CD4-positive, CD25-positive, alpha-beta regulatory T cell (primary cell): Measurements from ENCODE around the gene POFUT1. TPM values are rescaled to one million over a fixed set of nuclear protein-coding genes. Genes with fewer than 3 reads are reported as not detected.
"Not testable (repeated sequence)": the region's sequence is repeated elsewhere in the genome, so short reads cannot be mapped to it uniquely, and the experiment has no call there.

ENCODE experiments used
- ATAC-seq, 2 donors: fragments of 150-1000 bp; cut with Tn5 transposase; one replicate each; pipeline ENCODE4 v1.10.0; 2021; ENCODE audit warnings: low read depth in 2 of 2, moderate number of reproducible peaks in 2 of 2, moderate library complexity in 1 of 2
- DNase-seq, 3 donors: peaks; one replicate each; pipeline versions ENCODE4 v3.0.0 to v3.0.0-alpha.2; 2012 to 2022; ENCODE audit warnings: mixed read lengths in 1 of 3
- H3K27ac ChIP-seq: one replicate; pipeline ENCODE4 v1.7.0; 2013; ENCODE audit warnings: mild to moderate bottlenecking, low read length; ENCODE audit not compliant: insufficient read depth, poor library complexity, severe bottlenecking
- H3K27me3 ChIP-seq: one replicate; pipeline ENCODE4 v1.7.0; 2013; ENCODE audit warnings: low read length; ENCODE audit not compliant: control insufficient read depth, insufficient read depth
- H3K36me3 ChIP-seq: one replicate; pipeline ENCODE4 v1.7.0; 2013; ENCODE audit warnings: mild to moderate bottlenecking, low read length, moderate library complexity; ENCODE audit not compliant: control insufficient read depth, insufficient read depth
- H3K4me1 ChIP-seq: 2 replicates; pipeline ENCODE4 v1.7.0; 2013; ENCODE audit warnings: mild to moderate bottlenecking, low read length; ENCODE audit not compliant: insufficient read depth, control insufficient read depth, poor library complexity, severe bottlenecking
- H3K4me3 ChIP-seq: one replicate; pipeline ENCODE4 v1.7.0; 2013; ENCODE audit warnings: low read depth, mild to moderate bottlenecking, low read length, moderate library complexity
- H3K9me3 ChIP-seq, 2 experiments: 1 replicate in 1 of 2; 2 replicates in 1 of 2; pipeline ENCODE4 v1.7.0; 2013; ENCODE audit warnings: low read length in 2 of 2, mild to moderate bottlenecking in 1 of 2, moderate library complexity in 1 of 2; ENCODE audit not compliant: control insufficient read depth in 2 of 2
- H3K27ac Mint-ChIP-seq, 3 donors: one replicate each; pipeline ENCODE4 v1.8.0; 2020 to 2022; ENCODE audit warnings: mild to moderate bottlenecking in 3 of 3, mixed read lengths in 3 of 3, moderate library complexity in 2 of 3
- H3K27me3 Mint-ChIP-seq: one replicate; pipeline ENCODE4 v1.8.0; 2022; ENCODE audit warnings: mild to moderate bottlenecking, mixed read lengths
- H3K36me3 Mint-ChIP-seq: one replicate; pipeline ENCODE4 v1.8.0; 2020; ENCODE audit warnings: mixed read lengths
- H3K4me1 Mint-ChIP-seq, 4 donors: one replicate each; pipeline ENCODE4 v1.8.0; 2020 to 2022; ENCODE audit warnings: mixed read lengths in 4 of 4, mild to moderate bottlenecking in 1 of 4
- H3K4me3 Mint-ChIP-seq, 4 donors: one replicate each; pipeline ENCODE4 v1.8.0; 2020 to 2022; ENCODE audit warnings: mild to moderate bottlenecking in 4 of 4, mixed read lengths in 4 of 4, moderate library complexity in 3 of 4
- H3K9me3 Mint-ChIP-seq, 7 donors: one replicate each; pipeline ENCODE4 v1.8.0; 2020 to 2022; ENCODE audit warnings: mixed read lengths in 7 of 7, mild to moderate bottlenecking in 3 of 7, moderate library complexity in 2 of 7
- polyA plus RNA-seq, 4 donors: library from polyadenylated mRNA; unstranded; fragments of 300-500 nt; fragmentation: Illumina TruSeq; gene quantifications; one replicate each; pipeline ENCODE4 v1.2.3, GENCODE V29; 2021
- total RNA-seq: library from RNA; stranded (reverse); gene quantifications from one replicate; pipeline ENCODE4 v1.2.3, GENCODE V29; 2022

Gene POFUT1
- total and polyA plus RNA-seq, 5 donors from 2014 or later = 10.0 to 14.3 (median 13.8) TPM

DNA sequence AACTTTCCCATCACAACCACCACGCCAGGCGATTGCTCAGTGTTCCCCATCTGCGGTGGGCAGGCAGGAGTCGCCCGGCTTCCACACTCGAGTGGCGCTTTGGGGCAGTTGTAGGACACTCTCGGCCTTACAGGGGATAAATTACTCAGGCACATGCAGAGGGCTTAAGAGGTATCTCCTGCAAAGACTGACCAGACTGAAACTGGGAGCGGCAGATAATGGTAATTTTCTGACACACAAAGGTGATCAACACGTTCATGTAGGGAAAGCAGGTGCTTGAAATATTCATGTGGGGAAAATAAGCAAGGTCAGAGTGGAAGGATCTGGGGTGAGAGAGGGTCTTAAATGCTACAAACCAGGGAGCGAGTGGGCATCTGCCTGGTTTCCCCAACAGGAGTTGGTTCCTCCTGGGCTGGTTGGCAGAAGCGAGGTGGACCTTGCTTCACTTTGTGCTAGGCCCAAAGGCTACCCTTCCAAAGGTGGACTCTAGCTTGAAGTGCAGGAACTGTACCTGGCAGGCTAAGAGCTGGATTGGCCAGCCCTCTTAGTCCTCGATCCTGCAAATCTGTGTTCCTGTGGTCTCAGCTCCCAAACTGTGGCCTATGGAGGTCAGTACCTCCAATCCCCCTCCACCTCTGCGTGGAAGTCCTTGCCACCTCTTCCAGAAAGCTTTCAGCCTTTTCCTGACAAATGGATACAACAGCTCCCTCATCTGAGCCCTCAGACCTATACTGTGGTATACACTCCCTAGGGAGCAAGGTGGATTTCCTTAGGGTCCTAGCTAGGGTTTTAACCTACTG is 16.9 kb upstream of the POFUT1 start:
- Mint-ChIP-seq H3K27me3 (no peaks in the 10 kb centered on the region), H3K4me3 (peak overlapping the region; percentile 68 to 88 (median 84)), H3K36me3 (peaks cover 10% of the 10 kb centered on the region), H3K27ac (peak overlapping the region; percentile 72 to 91 (median 91)), H3K4me1 (peaks cover 4 to 39% (median 18%) of the 10 kb centered on the region in 4 donors), H3K9me3 (no peaks in the 10 kb centered on the region)
- ATAC-seq (no peak), DNase-seq (peak in 1 of 3 donors; percentile 10)
- H3K27me3 ChIP-seq = no peaks in the 10 kb centered on the region
- peaks cover 8% of the 10 kb centered on the region for H3K36me3 ChIP-seq
- peak overlapping the region; percentile 67 for H3K27ac ChIP-seq
- no peaks in the 10 kb centered on the region for H3K9me3 ChIP-seq
- H3K4me1 ChIP-seq = peaks cover 13% of the 10 kb centered on the region
- H3K4me3 ChIP-seq = peak overlapping the region; percentile 48

DNA sequence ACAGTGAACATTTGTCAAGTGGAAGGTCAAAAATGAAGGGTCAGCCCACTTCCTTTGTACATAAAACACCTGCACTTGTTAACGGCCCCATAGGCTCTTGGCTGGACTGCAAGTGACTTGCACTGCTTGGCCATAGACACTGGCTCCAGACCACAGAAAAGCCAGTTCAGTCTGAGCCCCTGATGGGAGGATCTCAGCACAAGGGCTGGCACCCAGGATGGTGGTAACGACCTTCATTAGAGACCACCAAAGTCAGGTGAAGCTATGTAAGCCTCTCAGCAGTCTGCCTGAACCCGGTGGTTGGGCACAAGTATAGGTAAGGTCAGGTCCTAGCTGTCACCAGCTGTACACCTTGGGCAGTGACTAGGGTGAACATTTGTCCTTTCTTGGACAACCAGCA is 16.3 kb upstream of the POFUT1 start:
- Mint-ChIP-seq H3K4me3 (peak overlapping the region in 3 of 4 donors; percentile 68 to 86 (median 83)), H3K36me3 (peaks cover 16% of the 10 kb centered on the region), H3K27me3 (no peaks in the 10 kb centered on the region), H3K4me1 (peaks cover 4 to 39% (median 17%) of the 10 kb centered on the region in 4 donors), H3K27ac (peak overlapping the region; percentile 7 to 91 (median 77)), H3K9me3 (no peaks in the 10 kb centered on the region)
- peaks cover 14% of the 10 kb centered on the region for H3K36me3 ChIP-seq
- DNase-seq (no peak), ATAC-seq (no peak)
- H3K4me1 ChIP-seq = peaks cover 13% of the 10 kb centered on the region
- H3K27ac ChIP-seq = no peak overlapping the region
- no peaks in the 10 kb centered on the region for H3K9me3 ChIP-seq
- no peaks in the 10 kb centered on the region for H3K27me3 ChIP-seq
- peak overlapping the region; percentile 48 for H3K4me3 ChIP-seq

DNA sequence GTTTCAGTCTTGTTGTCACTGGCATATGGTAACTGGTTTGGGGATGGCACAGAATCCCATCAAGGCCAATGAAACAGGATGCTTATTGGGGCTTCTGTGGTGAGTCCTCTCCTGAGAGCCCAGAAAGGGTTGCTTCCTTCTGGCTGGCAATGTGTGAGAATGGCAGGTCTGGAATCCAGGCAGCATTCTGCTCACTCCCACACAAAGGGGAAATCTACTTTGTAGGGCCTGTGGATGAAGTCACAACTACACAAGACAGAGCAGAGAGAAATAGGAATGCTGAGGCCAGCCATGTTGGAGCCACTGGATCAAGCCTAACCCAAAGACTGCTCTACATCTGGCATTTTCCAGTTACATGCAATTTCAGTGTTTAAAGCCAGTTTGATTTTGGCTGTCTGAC is 15.8 kb upstream of the POFUT1 start:
- H3K4me3 ChIP-seq = no peak overlapping the region
- Mint-ChIP-seq H3K36me3 (peaks cover 17% of the 10 kb centered on the region), H3K4me1 (peaks cover 4 to 37% (median 17%) of the 10 kb centered on the region in 4 donors), H3K4me3 (peak overlapping the region; percentile 47 to 86 (median 70)), H3K27ac (peak overlapping the region in 2 of 3 donors; percentile 77 to 91), H3K27me3 (no peaks in the 10 kb centered on the region), H3K9me3 (no peaks in the 10 kb centered on the region)
- no peaks in the 10 kb centered on the region for H3K9me3 ChIP-seq
- DNase-seq (no peak), ATAC-seq (no peak)
- peak overlapping the region; percentile 7 for H3K27ac ChIP-seq
- no peaks in the 10 kb centered on the region for H3K27me3 ChIP-seq
- H3K36me3 ChIP-seq = peaks cover 18% of the 10 kb centered on the region
- H3K4me1 ChIP-seq = peaks cover 13% of the 10 kb centered on the region

DNA sequence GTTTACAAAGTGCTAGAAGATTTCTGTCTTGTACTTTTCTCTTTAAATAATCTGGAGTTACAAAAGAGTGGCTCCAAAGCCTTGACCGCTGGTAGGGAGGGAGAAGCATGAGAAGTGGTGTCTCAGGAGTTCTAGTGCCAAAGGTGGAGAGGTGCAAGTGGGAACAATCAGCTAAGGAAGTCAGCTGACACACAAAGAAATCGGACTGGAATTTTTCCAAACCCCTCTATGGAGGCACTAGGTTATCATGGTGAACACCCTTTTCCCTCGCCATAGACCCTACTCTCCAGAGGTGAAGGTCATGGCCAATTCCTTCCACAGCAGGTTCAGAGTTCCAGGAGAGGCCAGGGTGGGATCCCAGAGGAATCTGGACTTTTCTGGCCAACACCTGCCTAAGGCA is 15.0 kb upstream of the POFUT1 start:
- no peaks in the 10 kb centered on the region for H3K9me3 Mint-ChIP-seq
- peaks cover 26% of the 10 kb centered on the region for H3K36me3 ChIP-seq
- H3K9me3 ChIP-seq = no peaks in the 10 kb centered on the region
- H3K36me3 Mint-ChIP-seq = peaks cover 24% of the 10 kb centered on the region
- no peak for ATAC-seq
- H3K27ac Mint-ChIP-seq = peak overlapping the region; percentile 53 to 91 (median 83)
- H3K4me3 Mint-ChIP-seq = peak overlapping the region in 2 of 4 donors; percentile 47 to 68
- no peaks in the 10 kb centered on the region for H3K27me3 Mint-ChIP-seq
- no peak for DNase-seq
- H3K4me3 ChIP-seq = no peak overlapping the region
- H3K27me3 ChIP-seq = no peaks in the 10 kb centered on the region
- H3K27ac ChIP-seq = no peak overlapping the region
- H3K4me1 Mint-ChIP-seq = peaks cover 4 to 37% (median 17%) of the 10 kb centered on the region in 4 donors
- H3K4me1 ChIP-seq = peaks cover 13% of the 10 kb centered on the region

DNA sequence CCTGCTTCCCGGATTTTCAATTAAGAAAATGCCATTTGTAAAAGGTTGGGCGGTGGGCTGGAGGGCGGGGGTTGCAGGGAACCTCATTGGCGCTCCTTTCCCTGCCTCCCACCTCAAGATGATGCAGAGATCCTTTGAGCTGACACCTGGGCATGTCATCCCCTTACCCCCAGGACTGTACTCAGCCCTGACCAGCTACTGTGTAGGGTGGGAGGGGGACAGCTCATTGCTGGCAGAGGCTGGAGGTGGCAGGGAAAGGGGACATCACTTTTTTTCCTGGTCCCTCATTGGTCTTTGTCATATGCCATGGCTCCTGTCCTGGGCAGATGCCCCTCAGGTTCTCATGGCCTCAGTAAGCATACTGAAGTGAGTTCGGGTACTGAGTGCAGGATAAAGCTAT is 14.3 kb upstream of the POFUT1 start:
- Mint-ChIP-seq H3K36me3 (peaks cover 26% of the 10 kb centered on the region), H3K27ac (peak overlapping the region in 2 of 3 donors; percentile 53 to 91), H3K4me1 (peaks cover 4 to 35% (median 19%) of the 10 kb centered on the region in 4 donors)
- not testable (repeated sequence) for H3K9me3 Mint-ChIP-seq, DNase-seq, H3K4me3 ChIP-seq, H3K27me3 Mint-ChIP-seq, H3K27ac ChIP-seq, H3K4me3 Mint-ChIP-seq, H3K9me3 ChIP-seq, H3K27me3 ChIP-seq, ATAC-seq
- peaks cover 13% of the 10 kb centered on the region for H3K4me1 ChIP-seq
- H3K36me3 ChIP-seq = peaks cover 31% of the 10 kb centered on the region

DNA sequence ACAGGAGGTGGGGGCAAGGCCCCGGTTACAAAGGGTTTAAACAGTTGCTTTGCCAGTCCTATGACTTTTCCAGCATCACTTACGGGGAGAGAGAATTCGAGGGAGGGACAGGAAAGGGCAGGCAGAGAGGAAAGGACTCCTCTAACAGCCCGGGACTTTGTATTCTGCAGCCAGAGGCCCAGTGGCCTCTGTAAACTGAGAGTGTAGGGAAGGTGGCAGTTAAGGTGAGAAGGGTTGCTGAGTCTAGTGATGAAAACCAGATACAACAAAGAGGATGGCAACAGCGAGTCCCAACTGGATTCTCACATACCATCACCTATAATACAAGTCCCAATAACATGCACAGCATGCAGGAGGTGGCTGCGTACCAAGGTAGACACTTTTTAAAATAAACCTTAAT is 13.7 kb upstream of the POFUT1 start:
- ATAC-seq (no peak), DNase-seq (no peak)
- H3K36me3 Mint-ChIP-seq = peaks cover 26% of the 10 kb centered on the region
- Histone ChIP-seq H3K36me3 (peaks cover 38% of the 10 kb centered on the region), H3K9me3 (no peaks in the 10 kb centered on the region), H3K27ac (no peak overlapping the region), H3K27me3 (no peaks in the 10 kb centered on the region), H3K4me3 (no peak overlapping the region), H3K4me1 (peaks cover 8% of the 10 kb centered on the region)
- no peaks in the 10 kb centered on the region for H3K27me3 Mint-ChIP-seq
- H3K4me3 Mint-ChIP-seq = no peak overlapping the region
- H3K9me3 Mint-ChIP-seq = no peaks in the 10 kb centered on the region
- peak overlapping the region in 1 of 3 donors; percentile 51 for H3K27ac Mint-ChIP-seq
- peaks cover 4 to 35% (median 21%) of the 10 kb centered on the region in 4 donors for H3K4me1 Mint-ChIP-seq

DNA sequence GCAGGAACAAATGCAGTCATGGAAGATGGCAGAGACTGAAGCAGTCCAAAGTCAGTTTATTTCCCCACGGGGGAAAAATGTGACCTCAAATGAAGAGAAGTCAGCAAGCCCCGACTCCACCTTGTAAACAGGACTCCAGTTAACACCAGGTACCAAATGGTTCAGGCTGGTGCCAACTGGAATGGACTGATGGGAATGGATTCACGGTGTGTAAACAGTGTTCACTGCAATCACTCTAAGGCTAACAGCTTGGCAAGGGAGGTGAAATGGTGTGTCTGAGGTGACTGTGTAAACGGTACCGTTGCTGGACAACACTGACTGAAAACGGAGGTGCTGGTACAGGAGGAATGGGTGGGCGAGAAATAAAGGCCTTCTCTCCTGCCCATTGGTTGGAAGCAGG is 12.1 kb upstream of the POFUT1 start:
- H3K9me3 Mint-ChIP-seq = no peaks in the 10 kb centered on the region
- H3K36me3 ChIP-seq = peaks cover 48% of the 10 kb centered on the region

More for the DNA sequence above, 12.1 kb upstream of the POFUT1 start:
- H3K27ac Mint-ChIP-seq = peak overlapping the region in 1 of 3 donors; percentile 65
- Histone ChIP-seq H3K27me3 (no peaks in the 10 kb centered on the region), H3K9me3 (no peaks in the 10 kb centered on the region), H3K4me3 (no peak overlapping the region), H3K27ac (no peak overlapping the region), H3K4me1 (peaks cover 3% of the 10 kb centered on the region)
- no peak overlapping the region for H3K4me3 Mint-ChIP-seq
- no peak for DNase-seq
- peaks cover 29% of the 10 kb centered on the region for H3K36me3 Mint-ChIP-seq
- H3K4me1 Mint-ChIP-seq = peaks cover 4 to 34% (median 19%) of the 10 kb centered on the region in 4 donors
- no peaks in the 10 kb centered on the region for H3K27me3 Mint-ChIP-seq
- no peak for ATAC-seq
